GM12872 (cell line): Measurements from ENCODE around the gene FAM187B.

Experiments
- CTCF ChIP-seq: IDR thresholded peaks from 3 replicates; pipeline ENCODE4 v1.5.1; 2011; ENCODE audit warnings: low read depth, mild to moderate bottlenecking, low read length, moderate library complexity; ENCODE audit not compliant: insufficient read depth

Gene FAM187B

DNA sequence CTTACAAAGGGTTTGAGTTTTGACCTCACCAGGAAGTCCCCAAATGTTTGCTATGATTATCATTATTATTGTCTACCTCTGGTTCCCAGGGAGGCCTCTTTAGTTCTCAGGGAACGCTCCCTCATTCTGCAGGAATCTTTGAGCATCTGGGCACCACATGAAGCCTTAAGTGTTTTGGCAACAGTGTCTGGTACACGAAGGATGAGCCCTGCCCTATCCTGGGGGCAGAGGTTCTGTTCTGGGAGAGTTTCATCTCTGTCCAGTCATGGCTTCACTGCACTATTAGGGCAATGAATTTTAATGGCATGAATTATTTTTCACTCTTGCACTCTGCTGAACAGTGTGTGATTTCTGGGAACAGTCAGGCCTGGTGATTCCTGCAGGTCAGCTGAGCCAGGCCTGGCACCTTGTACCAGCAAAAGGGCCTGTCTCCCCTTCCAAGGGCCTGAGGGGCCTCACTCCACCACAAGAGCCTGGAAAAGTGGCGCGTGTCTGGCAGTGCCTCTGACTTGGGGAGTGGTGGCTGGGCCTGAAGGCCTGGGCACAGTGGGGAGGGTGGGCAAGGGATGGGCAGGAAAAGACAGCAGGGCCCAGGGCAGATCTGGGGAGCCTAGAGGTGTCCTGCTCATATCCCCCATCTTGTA lies 4.6 kb downstream of the FAM187B start:
- no peak for TF ChIP-seq CTCF

DNA sequence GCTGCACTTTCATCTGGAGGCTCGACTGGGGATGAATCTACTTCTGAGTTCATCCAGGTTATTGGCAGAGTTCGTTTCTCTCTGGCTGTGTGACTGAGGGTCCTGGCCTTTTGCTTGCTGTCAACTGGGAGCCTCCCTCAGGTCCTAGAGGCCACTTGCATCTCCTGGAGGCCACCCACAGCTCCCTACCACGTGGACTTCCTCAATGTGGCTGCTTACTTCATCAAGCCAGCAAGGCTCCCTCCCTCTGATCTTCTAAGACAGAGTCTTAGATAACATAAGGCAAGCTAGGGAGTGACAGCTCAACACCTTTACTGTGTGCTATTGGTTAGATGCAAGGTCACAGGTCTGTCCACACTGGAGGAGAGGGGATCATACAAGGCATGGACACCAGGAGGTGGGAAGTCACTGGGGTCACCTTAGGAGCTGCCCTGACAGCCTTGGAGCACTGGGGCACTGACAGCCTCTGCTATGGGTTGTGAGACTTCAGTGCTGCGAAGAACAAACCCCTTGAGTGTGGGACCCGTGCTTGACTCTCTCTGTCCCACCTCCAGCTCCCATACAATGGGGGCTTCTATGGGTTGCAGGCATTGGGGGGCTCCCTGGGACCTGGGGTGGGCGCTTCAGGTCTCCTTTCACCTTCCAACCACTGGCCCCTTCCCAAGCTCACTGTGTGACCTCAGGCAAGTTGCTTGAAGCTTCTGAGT lies 5.3 kb downstream of the FAM187B start:
- TF ChIP-seq CTCF, result no peak

DNA sequence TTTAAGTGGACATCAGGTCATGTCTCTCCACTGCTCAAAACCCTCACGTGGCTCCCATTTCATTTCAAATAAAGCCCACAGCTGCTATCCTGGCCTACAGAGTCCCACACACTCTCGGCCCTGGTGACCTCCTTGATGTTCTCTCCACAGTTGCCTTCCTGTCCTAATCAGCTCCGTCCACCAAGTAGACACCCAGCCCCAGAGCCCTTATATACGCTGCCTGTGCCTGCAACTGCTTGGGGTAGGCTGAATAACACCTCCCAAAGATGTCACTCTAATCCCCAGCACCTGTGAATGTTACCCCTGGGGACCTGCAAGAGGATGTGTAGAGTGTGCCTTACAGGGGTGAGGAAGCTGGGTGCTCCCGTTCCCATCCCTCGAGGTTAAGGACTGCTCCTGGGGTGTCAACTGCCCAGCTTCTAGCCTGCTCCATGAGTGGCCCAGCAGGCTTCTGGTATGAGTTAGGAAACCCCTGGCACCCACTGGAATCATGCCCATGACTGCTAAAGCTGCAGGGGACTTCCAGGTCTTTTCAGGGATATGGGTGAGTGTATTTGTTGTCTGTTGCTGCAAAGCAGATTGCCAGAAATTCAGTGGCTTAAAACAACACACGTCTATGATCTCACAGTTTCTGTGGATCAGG lies 6.0 kb downstream of the FAM187B start:
- no peak for TF ChIP-seq CTCF

- no peak for TF ChIP-seq CTCF
Measured at GRCh38 chr19:35220315-35220921, 8.1 kb downstream of the FAM187B start.

DNA sequence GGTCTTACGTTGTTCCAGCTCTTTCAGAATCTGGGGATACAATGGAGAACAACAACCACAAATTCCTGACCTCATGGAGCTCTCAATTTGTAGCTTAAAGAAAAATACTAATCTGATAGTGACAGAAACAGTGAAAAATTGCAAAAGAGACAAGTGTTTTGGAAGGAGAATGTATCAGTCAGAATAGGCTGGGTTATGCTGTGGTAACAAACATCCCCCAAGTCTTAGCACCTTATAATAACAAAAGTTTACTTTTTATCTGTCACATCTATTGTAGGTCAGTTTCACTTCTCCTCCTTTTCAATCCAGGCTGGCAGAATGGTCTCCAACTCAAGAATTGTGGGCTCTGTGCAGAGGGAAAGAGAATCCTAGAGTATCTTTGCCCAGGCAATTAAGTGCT lies 9.5 kb downstream of the FAM187B start:
- TF ChIP-seq CTCF, result no peak

DNA sequence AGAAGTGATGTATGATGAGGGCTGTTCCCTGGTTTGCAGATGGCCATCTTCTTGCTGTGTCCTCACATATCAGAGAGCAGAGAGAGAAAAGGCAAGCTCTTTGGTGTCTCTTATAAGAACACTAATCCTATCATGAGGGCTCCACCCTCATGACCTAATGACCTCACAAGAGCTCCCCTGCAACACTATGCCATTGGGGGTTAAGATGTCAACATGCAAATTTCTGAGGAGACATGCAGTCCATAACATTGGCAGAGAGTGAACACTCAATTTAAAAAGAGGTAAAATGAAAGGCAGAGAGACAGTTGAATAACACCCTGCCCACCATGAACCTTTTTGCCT lies 10.9 kb downstream of the FAM187B start:
- no peak for TF ChIP-seq CTCF
